HG03196 (cell line): ENCODE results near the gene PREP.
"Not testable (repeated sequence)": the region's sequence is repeated elsewhere in the genome, so short reads cannot be mapped to it uniquely, and the experiment has no call there.

Experiments used
- ATAC-seq: cut with Tn5 transposase; IDR thresholded peaks from one replicate; pipeline ENCODE4 v1.9.1; 2021; ENCODE audit not compliant: unreplicated experiment

Gene PREP

GRCh38 chr6:105273589-105273988, 129.3 kb downstream of the PREP start:
- ATAC-seq: no peak

GRCh38 chr6:105272786-105273185, 130.1 kb downstream of the PREP start:
- no peak for ATAC-seq

GRCh38 chr6:105270511-105270910, 132.4 kb downstream of the PREP start:
- ATAC-seq: no peak

- ATAC-seq: no peak
Measured at GRCh38 chr6:105269390-105269789, 133.5 kb downstream of the PREP start.

- ATAC-seq: peak; percentile 80
Measured at GRCh38 chr6:105263685-105264610, 138.9 kb downstream of the PREP start.

- ATAC-seq: no peak
Measured at GRCh38 chr6:105259913-105260889, 142.7 kb downstream of the PREP start.

GRCh38 chr6:105258816-105259215, 144.1 kb downstream of the PREP start:
- no peak for ATAC-seq

GRCh38 chr6:105257340-105257739, 145.5 kb downstream of the PREP start:
- ATAC-seq: no peak

- ATAC-seq: no peak
Measured at GRCh38 chr6:105256619-105257018, 146.3 kb downstream of the PREP start.

GRCh38 chr6:105253787-105254186, 149.1 kb downstream of the PREP start:
- no peak for ATAC-seq

GRCh38 chr6:105251689-105252088, 151.2 kb downstream of the PREP start:
- no peak for ATAC-seq

- ATAC-seq: no peak
Measured at GRCh38 chr6:105250533-105250932, 152.3 kb downstream of the PREP start.

GRCh38 chr6:105243487-105243886, 159.4 kb downstream of the PREP start:
- ATAC-seq: no peak

- no peak for ATAC-seq
Measured at GRCh38 chr6:105235155-105235554, 167.7 kb downstream of the PREP start.

GRCh38 chr6:105231771-105232170, 171.1 kb downstream of the PREP start:
- not testable (repeated sequence) for ATAC-seq
